Ovary (tissue), 3 donors: ENCODE results near the gene CHCHD3.

ENCODE experiments used
- CTCF ChIP-seq, 3 donors: fragments of 450-650 bp in 2 of 3; fragments of 200-600 bp in 1 of 3; IDR thresholded peaks; one replicate each; pipeline versions ENCODE4 v1.5.1 to v1.8.0; 2016 to 2022; ENCODE audit warnings: antibody characterized with exemption in 3 of 3, mild to moderate bottlenecking in 1 of 3
- POLR2A ChIP-seq: fragments of 450-650 bp; IDR thresholded peaks from one replicate; pipeline ENCODE4 v1.6.1; 2017; ENCODE audit warnings: antibody characterized with exemption, mild to moderate bottlenecking, moderate library complexity
- donor health status: DM: no; HTN: no; CAD: no.

- no peak for TF ChIP-seq POLR2A
- TF ChIP-seq CTCF (IDR thresholded peaks at IDR 0.05): no peak
Measured at GRCh38 chr7:132953468-132953867, 128.4 kb downstream of the CHCHD3 start.
